Epithelial cell of esophagus (primary cell): ENCODE measurements around the gene DDN.

Source experiments
- DNase-seq: peaks from one replicate; pipeline ENCODE4 v3.0.0; 2010; ENCODE audit warnings: low read depth
- H3K4me3 ChIP-seq: 2 replicates; pipeline ENCODE4 v1.5.1; 2011; ENCODE audit warnings: mild to moderate bottlenecking, low read length, control low read depth
- CTCF ChIP-seq: IDR thresholded peaks from 2 replicates; pipeline ENCODE4 v1.5.1; 2011; ENCODE audit warnings: low read depth, mild to moderate bottlenecking, low read length, control low read depth, inconsistent platforms; ENCODE audit not compliant: insufficient read depth; ENCODE audit errors: missing control alignments

The DDN gene

GRCh38 chr12:49041881-49042484 lies 42.8 kb upstream of the DDN start:
- no peak overlapping the region for H3K4me3 ChIP-seq
- TF ChIP-seq CTCF: no peak
- DNase-seq: no peak

DNA sequence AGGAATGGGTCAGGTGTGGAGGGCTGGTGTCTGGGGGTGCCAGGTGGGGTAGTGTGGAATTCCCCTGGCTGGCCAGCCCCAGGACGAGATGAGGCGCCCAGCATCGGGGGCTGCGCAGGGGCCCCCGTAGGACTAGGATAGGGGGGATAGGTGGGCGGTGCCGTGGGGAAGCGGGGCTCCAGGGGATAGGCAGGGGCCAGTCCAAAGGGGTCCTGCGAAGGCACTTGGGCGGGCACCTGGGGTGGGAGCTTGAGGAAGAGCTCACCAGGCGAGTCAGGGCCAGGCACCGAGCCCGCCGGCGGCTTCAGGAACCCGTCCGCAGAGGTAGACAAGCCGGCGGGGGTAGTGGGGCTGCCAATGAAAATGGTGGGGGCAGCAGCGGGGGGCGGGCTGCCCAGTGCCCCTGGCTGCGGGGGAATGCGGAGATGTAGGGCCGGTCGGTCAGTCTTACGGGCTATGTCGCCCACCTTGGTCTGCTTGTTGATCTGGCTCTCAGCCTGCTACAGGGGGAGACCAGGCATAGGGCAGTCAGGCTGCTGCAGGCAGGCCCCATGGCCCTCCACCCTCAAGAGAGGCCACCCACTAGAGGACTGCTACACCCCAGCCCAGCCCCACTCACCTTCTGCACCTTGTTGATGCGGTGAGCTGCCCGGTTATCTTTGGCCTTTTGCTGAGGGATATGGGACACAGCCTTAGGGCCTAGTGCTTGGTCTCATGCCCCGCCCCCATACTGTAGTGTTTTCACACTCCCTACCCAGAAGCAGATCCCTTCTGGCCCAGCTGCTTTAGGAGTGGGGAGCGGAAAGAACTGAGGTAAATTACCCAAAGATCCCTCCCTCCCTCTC lies 42.1 kb upstream of the DDN start:
- DNase-seq: no peak
- H3K4me3 ChIP-seq: no peak overlapping the region
- no peak for TF ChIP-seq CTCF

DNA sequence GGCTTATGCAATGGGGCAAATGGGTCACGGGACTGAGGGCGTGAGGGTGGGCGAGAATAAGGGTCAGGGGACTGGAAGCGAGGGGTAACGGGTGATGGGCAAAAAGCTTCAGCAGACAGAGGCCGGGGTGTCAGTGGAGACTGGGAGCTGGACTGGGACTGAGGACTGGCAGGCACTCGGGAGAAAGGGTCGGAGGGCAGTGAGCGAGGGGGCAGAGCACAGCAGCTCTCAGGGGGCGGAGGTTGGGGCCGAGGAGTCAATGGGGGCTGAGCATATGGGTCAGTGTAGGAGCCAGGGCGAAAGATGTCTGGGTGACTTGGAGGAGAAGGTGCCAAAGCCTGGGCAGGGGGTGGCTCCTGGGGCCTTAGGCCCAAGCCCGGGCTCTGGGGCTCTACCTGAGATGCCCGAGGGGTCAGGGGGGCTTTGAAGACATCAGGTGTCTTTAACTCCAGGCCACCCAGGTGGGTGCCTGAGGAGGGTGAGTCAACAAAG lies 41.2 kb upstream of the DDN start:
- H3K4me3 ChIP-seq: no peak overlapping the region
- DNase-seq: no peak
- no peak for TF ChIP-seq CTCF

DNA sequence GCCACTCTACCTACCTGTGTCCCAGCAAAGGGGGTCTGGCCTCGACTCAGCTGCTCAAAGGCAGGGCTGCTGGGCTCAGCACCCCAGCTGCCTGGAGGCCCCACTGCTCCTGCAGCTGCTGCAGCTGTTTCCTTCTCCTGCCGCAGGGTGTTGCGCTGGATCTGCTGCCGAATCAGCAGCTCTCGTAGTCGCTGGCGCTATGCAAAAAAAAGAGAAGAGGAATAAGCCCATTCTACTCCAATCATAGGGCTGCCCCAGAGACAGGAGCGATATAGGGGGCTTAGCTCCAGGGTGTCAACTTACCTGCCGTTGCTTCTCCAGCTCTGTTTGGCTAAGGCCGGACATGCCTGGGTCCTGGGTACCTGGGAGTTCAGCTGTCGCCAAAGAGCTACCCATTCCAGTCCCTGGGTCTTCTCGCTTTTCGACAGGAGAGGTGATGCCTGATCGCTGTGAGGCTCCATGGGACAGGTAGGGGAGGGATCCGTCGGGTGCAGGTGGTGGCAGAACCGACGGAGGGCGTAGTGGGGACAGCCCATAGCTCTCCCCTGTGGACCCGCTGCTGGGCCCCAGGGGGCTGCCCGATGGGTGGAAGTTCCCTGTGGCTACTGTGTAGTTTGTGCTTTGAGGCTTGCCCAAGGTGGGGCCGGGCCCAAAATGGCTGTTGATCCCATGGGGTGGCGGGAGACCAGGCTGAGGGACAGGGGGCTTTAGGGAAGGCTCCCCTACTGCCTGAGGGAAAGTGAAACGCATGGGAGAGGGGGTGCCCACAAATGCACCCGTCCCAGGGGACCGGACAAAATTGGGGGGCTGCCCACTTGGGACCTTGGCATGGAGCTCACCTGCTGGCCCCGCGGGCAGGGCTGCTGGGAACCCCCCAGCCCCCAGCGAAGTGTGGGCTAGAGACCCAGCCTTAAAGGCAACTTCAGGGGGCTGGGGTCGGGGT lies 40.5 kb upstream of the DDN start:
- no peak for TF ChIP-seq CTCF
- DNase-seq: no peak
- no peak overlapping the region for H3K4me3 ChIP-seq

DNA sequence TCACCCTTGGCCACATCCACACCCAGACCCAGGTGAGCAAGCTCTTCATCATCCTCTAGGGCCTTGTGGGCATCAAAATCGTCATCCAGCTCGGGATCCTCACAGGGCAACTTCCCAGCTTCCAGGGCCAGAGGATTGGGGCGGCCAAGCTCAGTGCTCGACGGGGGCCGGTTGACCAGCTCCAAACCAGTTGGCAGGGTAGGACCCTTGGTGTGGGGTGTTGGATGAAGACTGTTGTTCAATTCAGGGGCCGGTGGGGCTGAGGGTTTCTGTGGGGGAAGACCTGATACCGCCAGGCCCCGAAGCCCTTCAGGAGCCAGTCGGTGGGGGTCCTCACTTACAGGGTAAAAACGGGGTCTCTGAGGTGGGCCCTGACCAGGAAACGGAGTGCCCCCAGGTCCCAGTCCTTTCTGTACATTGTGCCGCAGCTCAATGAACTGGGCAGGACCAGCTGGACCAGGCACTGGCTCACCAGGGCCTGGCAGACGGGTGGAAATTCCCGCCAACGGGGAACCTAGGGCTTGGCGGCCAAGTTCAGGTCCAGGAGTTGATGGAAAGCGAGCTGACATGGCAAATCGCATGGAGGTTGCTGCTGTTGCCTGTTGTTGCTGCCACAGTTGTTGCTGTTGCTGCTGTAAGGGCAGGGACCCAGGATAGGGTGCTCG lies 39.2 kb upstream of the DDN start:
- no peak overlapping the region for H3K4me3 ChIP-seq
- no peak for DNase-seq
- no peak for TF ChIP-seq CTCF

DNA sequence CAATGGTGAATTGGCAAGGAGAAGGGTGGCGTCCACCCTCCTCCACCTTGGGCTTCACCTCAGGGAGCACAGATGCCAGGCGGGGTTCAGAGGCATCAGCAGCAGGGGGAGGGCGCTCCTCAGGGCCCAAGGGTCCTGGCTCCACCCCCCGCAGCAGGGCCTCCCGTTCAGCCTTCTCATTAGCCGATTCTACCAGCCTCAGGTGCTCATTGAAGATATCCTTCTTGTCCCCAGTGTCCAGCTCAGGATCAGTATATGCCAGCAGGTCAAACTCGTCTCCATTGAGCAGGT lies 38.7 kb upstream of the DDN start:
- no peak overlapping the region for H3K4me3 ChIP-seq
- DNase-seq: no peak
- no peak for TF ChIP-seq CTCF
